Measurements from ENCODE around the gene ATXN7. TPM values are rescaled to one million over a fixed set of nuclear protein-coding genes. Genes with fewer than 3 reads are reported as not detected.

Gene ATXN7
- total RNA-seq, 4 donors from 2014 or later: 6.1 to 28.2 (median 20.2) TPM

DNA sequence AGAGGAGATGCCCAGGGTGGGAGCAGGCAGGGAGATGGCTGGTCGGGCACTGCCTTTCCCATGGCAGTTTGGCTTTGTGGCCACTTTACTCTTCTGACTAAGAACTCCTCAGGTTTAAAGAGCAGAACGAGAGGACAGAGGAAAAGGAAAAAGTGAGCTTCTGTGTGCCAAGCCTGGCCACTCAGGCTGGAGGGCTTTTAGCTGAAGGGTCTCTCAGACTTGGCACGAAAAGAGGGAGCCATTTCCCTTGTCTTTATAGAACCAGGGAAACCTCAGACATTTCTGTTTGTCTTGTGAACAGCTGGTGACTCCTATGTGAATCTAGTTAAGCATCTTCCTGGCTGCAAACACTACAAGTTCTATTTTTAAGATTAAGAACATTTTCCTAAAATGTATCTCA, 182.9 kb downstream of the ATXN7 start:
- intact Hi-C loops (cut with DNase I): no loop called here
- WGBS, 2 donors: 78 to 79% methylated on average over 3 of the region's 3 CpGs
- Histone ChIP-seq H3K36me3 (no peaks in the 10 kb centered on the region), H3K4me3 (no peak overlapping the region), H3K27me3 (no peaks in the 10 kb centered on the region), H3K4me1 (no peaks in the 10 kb centered on the region), H3K9me3 (no peaks in the 10 kb centered on the region), H3K27ac (no peak overlapping the region)
- TF ChIP-seq, protein P1, sequence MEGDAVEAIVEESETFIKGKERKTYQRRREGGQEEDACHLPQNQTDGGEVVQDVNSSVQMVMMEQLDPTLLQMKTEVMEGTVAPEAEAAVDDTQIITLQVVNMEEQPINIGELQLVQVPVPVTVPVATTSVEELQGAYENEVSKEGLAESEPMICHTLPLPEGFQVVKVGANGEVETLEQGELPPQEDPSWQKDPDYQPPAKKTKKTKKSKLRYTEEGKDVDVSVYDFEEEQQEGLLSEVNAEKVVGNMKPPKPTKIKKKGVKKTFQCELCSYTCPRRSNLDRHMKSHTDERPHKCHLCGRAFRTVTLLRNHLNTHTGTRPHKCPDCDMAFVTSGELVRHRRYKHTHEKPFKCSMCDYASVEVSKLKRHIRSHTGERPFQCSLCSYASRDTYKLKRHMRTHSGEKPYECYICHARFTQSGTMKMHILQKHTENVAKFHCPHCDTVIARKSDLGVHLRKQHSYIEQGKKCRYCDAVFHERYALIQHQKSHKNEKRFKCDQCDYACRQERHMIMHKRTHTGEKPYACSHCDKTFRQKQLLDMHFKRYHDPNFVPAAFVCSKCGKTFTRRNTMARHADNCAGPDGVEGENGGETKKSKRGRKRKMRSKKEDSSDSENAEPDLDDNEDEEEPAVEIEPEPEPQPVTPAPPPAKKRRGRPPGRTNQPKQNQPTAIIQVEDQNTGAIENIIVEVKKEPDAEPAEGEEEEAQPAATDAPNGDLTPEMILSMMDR (IDR thresholded peaks at IDR 0.05): no peak
- TF ChIP-seq POLR2A (IDR thresholded peaks at IDR 0.05): no peak
- no peak for DNase-seq

DNA sequence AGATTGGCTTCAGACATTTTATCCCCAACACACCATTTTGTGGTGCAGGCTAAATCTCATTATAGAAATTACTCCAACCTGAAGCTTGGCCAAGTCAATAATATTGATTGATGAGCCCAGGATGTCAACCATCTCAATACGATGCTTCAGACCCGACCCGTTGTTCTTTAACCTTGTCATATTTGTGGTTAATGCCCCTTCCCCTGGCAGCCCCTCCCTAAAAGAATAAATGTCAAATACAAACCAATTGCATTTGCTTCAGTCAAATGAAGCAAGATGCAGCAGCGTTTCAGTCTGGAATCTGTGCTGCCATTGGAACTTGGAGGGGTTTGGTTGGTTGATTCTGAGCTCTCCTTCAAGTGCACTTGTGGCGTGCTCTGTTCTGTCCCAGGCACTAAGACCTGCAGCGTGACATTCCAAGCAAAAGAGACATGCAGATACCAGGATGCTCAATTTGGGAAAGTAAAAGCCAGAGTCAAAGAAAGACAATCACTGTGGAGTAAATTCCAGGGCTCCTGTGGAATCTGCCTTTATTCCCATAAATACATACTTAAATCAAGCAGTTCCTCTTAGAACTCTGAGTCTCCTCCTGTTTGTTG, 183.4 kb downstream of the ATXN7 start:
- TF ChIP-seq, protein P1 (IDR thresholded peaks at IDR 0.05): no peak
- TF ChIP-seq POLR2A (IDR thresholded peaks at IDR 0.05): no peak
- Histone ChIP-seq H3K4me1 (no peaks in the 10 kb centered on the region), H3K27ac (no peak overlapping the region), H3K27me3 (no peaks in the 10 kb centered on the region), H3K9me3 (no peaks in the 10 kb centered on the region), H3K4me3 (no peak overlapping the region), H3K36me3 (no peaks in the 10 kb centered on the region)
- DNase-seq: no peak
- intact Hi-C loops (cut with DNase I): no loop called here
- 68 to 69% methylated on average over 5 of the region's 6 CpGs for WGBS, 2 donors

DNA sequence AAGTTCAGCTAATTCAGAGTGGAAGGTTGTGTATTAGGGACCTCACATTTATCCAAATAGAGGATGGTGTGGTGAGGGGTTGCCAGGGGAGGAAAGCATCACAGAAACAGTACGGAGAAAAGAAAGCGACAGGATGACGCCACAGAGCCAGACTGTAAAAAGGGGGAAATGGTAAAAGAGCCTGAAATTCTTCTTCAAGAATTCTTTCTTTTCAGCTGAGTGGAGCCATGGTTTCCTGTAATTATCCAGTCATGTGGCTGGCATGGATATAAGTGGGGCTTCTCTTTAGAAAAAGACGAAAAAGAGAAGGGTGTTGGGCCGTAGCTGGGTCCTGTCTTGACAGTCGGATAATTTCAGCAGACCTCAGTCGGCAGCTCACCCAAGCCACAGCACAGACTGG, 184.1 kb downstream of the ATXN7 start:
- no peak overlapping the region for H3K4me3 ChIP-seq
- H3K9me3 ChIP-seq: no peaks in the 10 kb centered on the region
- no peak for DNase-seq
- WGBS, 2 donors: 77 to 89% methylated on average over 7 of the region's 7 CpGs
- TF ChIP-seq, protein P1 (IDR thresholded peaks at IDR 0.05): no peak
- TF ChIP-seq POLR2A (IDR thresholded peaks at IDR 0.05): no peak
- H3K36me3 ChIP-seq: no peaks in the 10 kb centered on the region
- no peaks in the 10 kb centered on the region for H3K4me1 ChIP-seq
- intact Hi-C loops (cut with DNase I): no loop called here
- H3K27me3 ChIP-seq: no peaks in the 10 kb centered on the region
- H3K27ac ChIP-seq: no peak overlapping the region

DNA sequence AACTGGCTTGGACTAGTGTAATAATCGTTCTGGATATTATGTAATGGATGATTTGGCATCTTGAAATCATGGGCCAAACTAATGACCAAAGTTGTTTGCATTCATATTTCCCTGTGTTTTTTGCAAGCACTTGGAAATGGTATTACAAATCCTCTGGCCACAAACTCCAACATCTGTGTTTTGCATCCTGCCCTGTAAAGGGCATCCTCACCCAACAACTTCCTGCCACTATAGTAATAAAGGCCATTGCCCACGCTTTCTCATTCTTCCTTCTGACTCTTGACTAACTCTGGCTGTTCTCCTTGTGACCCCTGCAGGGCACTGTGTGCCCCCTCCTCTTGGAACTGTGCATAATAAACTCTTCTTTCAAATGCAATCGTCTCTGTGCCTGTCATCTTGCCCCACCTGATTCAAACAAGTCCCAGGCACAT, 185.0 kb downstream of the ATXN7 start:
- Histone ChIP-seq H3K27ac (no peak overlapping the region), H3K4me1 (no peaks in the 10 kb centered on the region), H3K27me3 (no peaks in the 10 kb centered on the region), H3K36me3 (no peaks in the 10 kb centered on the region), H3K9me3 (no peaks in the 10 kb centered on the region), H3K4me3 (no peak overlapping the region)
- WGBS, 2 donors: 35 to 39% methylated on average over 3 of the region's 3 CpGs
- intact Hi-C loops (cut with DNase I): no loop called here
- no peak for TF ChIP-seq POLR2A (IDR thresholded peaks at IDR 0.05)
- TF ChIP-seq, protein P1 (IDR thresholded peaks at IDR 0.05): no peak
- DNase-seq: no peak

DNA sequence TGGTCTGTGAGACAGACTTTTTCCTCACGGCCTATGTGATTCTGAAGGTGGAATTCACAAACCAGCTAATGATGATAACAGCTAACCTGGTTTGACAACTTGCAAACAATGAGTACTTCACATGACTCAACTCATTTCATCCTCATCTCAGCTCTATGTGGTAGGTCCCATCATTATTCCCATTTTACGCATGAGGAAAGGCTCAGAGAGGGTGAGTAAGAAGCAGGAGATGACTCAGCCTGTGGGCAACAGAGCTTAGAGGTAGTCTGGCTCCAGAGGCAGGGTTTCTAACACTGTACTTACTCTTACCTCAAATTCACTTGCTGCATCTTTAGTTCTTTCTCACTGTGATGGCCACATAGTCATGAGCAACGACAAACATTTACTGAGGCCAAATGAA, 185.5 kb downstream of the ATXN7 start:
- no peak for DNase-seq
- intact Hi-C loops (cut with DNase I): no loop called here
- no peak overlapping the region for H3K4me3 ChIP-seq
- TF ChIP-seq POLR2A (IDR thresholded peaks at IDR 0.05): no peak
- TF ChIP-seq, protein P1 (IDR thresholded peaks at IDR 0.05): no peak
- no peaks in the 10 kb centered on the region for H3K27me3 ChIP-seq
- no peaks in the 10 kb centered on the region for H3K4me1 ChIP-seq
- no peaks in the 10 kb centered on the region for H3K9me3 ChIP-seq
- no peaks in the 10 kb centered on the region for H3K36me3 ChIP-seq
- WGBS, 2 donors: 28 to 58% methylated on average over 3 of the region's 3 CpGs
- H3K27ac ChIP-seq: no peak overlapping the region

All from esophagus squamous epithelium (tissue), 5 donors.